Measurements from ENCODE around the gene ATAD2B.
A peak's percentile ranks its signal among the peaks of the same experiment; 100 is the strongest.
"Not testable (repeated sequence)": the region's sequence is repeated elsewhere in the genome, so short reads cannot be mapped to it uniquely, and the experiment has no call there.

The ATAD2B gene

GRCh38 chr2:23782646-23783045, 144.3 kb downstream of the ATAD2B start:
- no peak for DNase-seq

GRCh38 chr2:23782126-23782525, 144.8 kb downstream of the ATAD2B start:
- DNase-seq = no peak

- not testable (repeated sequence) for DNase-seq
These were observed 146.5 kb downstream of the ATAD2B start for GRCh38 chr2:23780465-23780864.

- DNase-seq = no peak
These were observed 149.1 kb downstream of the ATAD2B start for GRCh38 chr2:23777826-23778225.

- no peak for DNase-seq
These were observed 150.9 kb downstream of the ATAD2B start for GRCh38 chr2:23776021-23776420.

- DNase-seq = no peak
These were observed 154.2 kb downstream of the ATAD2B start for GRCh38 chr2:23772684-23773083.

- no peak for DNase-seq
These were observed 154.9 kb downstream of the ATAD2B start for GRCh38 chr2:23772056-23772455.

GRCh38 chr2:23769364-23769763, 157.6 kb downstream of the ATAD2B start:
- DNase-seq = no peak

GRCh38 chr2:23767876-23768621, 158.9 kb downstream of the ATAD2B start:
- no peak for DNase-seq

GRCh38 chr2:23762141-23762540, 164.8 kb downstream of the ATAD2B start:
- no peak for DNase-seq

GRCh38 chr2:23761638-23762037, 165.3 kb downstream of the ATAD2B start:
- DNase-seq = no peak

- peak; percentile 3 for DNase-seq
These were observed 166.2 kb downstream of the ATAD2B start for GRCh38 chr2:23760736-23761135.

- DNase-seq = no peak
These were observed 169.1 kb downstream of the ATAD2B start for GRCh38 chr2:23757686-23758433.

GRCh38 chr2:23756593-23757292, 170.2 kb downstream of the ATAD2B start:
- peak; percentile 15 for DNase-seq

GRCh38 chr2:23754970-23755369, 172.0 kb downstream of the ATAD2B start:
- DNase-seq = no peak

- no peak for DNase-seq
These were observed 173.5 kb downstream of the ATAD2B start for GRCh38 chr2:23753291-23754010.

GRCh38 chr2:23751747-23752265, 175.1 kb downstream of the ATAD2B start:
- no peak for DNase-seq

GRCh38 chr2:23746141-23746863, 180.6 kb downstream of the ATAD2B start:
- DNase-seq = no peak

GRCh38 chr2:23745726-23746105, 181.2 kb downstream of the ATAD2B start:
- no peak for DNase-seq

GRCh38 chr2:23745068-23745725, 181.7 kb downstream of the ATAD2B start:
- no peak for DNase-seq

- not testable (repeated sequence) for DNase-seq
These were observed 190.1 kb downstream of the ATAD2B start for GRCh38 chr2:23736783-23737182.

GRCh38 chr2:23734416-23734815, 192.5 kb downstream of the ATAD2B start:
- DNase-seq = no peak
